PFSK-1 (cell line): ENCODE data around the gene NDST1.
A peak's percentile ranks its signal among the peaks of the same experiment; 100 is the strongest.

ENCODE experiments used
- FOXP2 ChIP-seq: optimal IDR thresholded peaks from 2 replicates; pipeline ENCODE3; 2011; ENCODE audit warnings: borderline replicate concordance, control low read depth, inconsistent platforms; ENCODE audit not compliant: insufficient read depth; ENCODE audit errors: extremely low read length, extremely low read depth
- POLR2AphosphoS5 ChIP-seq: IDR thresholded peaks from 2 replicates; pipeline ENCODE4 v1.6.1; 2012; ENCODE audit warnings: low read depth, mild to moderate bottlenecking, control low read depth, low read length, moderate library complexity
- SIN3A ChIP-seq: IDR thresholded peaks from 2 replicates; pipeline ENCODE4 v1.6.1; 2012; ENCODE audit warnings: mild to moderate bottlenecking, low read length, moderate library complexity, borderline replicate concordance; ENCODE audit not compliant: insufficient read depth
- TAF1 ChIP-seq: IDR thresholded peaks from 2 replicates; pipeline ENCODE4 v1.6.1; 2012; ENCODE audit warnings: low read length, control low read depth, borderline replicate concordance; ENCODE audit not compliant: insufficient read depth
- TF ChIP-seq, protein P1 (sequence below), 2 experiments: IDR thresholded peaks; 2 replicates each; pipeline versions ENCODE4 v1.6.1 to v1.8.0; 2011 to 2012; ENCODE audit warnings: low read depth in 2 of 2, low read length in 2 of 2, control low read depth in 1 of 2, inconsistent platforms in 1 of 2, mild to moderate bottlenecking in 1 of 2, moderate library complexity in 1 of 2; ENCODE audit not compliant: insufficient read depth in 1 of 2

The NDST1 gene

DNA sequence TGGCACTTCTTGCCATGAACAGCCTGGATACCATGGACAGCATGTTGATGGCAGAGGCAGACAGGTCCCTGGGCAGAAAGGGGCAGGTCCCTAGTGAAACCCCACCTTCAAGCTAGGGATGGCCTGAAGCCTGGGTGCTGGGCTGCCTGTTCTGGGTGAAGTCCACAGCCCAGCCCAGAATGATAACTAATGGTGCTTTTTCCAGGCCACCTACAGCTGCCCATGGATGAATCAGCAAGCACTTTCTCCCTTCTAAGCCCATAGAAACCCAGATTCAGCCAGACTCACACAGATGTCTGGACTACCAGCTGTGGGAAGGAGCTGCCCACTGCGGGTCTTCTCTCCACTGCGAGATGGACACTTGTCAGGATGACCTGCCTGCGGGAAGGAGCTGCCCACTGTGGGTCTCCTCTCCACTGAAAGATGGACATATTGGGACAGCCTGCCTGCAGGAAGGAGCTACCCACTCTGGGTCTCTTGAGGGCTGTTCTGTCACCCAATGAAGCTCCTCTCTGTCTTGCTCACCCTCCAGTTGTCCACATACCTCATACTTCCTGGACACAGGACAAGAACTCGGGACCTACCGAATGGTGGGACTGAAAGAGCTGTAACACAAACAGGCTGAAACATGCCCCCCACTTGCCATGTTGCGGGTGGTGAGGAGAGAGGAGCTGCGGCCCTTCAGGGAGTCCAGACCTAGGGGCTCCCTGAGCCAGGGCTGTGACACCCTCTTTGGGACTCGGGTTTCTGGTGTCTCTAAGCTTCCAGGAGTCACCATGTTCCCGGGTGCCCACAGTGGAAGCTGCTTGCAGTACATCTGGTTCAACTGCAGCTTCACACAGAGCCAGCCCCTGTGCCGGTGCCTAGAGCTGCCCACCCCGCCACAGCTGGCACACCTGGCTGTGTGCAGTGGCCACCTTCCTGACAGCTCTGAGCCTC, 71.8 kb downstream of the NDST1 start:
- no peak for TF ChIP-seq SIN3A
- TF ChIP-seq, protein P1, sequence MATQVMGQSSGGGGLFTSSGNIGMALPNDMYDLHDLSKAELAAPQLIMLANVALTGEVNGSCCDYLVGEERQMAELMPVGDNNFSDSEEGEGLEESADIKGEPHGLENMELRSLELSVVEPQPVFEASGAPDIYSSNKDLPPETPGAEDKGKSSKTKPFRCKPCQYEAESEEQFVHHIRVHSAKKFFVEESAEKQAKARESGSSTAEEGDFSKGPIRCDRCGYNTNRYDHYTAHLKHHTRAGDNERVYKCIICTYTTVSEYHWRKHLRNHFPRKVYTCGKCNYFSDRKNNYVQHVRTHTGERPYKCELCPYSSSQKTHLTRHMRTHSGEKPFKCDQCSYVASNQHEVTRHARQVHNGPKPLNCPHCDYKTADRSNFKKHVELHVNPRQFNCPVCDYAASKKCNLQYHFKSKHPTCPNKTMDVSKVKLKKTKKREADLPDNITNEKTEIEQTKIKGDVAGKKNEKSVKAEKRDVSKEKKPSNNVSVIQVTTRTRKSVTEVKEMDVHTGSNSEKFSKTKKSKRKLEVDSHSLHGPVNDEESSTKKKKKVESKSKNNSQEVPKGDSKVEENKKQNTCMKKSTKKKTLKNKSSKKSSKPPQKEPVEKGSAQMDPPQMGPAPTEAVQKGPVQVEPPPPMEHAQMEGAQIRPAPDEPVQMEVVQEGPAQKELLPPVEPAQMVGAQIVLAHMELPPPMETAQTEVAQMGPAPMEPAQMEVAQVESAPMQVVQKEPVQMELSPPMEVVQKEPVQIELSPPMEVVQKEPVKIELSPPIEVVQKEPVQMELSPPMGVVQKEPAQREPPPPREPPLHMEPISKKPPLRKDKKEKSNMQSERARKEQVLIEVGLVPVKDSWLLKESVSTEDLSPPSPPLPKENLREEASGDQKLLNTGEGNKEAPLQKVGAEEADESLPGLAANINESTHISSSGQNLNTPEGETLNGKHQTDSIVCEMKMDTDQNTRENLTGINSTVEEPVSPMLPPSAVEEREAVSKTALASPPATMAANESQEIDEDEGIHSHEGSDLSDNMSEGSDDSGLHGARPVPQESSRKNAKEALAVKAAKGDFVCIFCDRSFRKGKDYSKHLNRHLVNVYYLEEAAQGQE (IDR thresholded peaks at IDR 0.05; ENCODE audit: insufficient read depth in 1 of 2, low read depth in 2 of 2, low read length in 2 of 2) = peak; percentile 9 to 47; a peak in 1 of 4 replicates

DNA sequence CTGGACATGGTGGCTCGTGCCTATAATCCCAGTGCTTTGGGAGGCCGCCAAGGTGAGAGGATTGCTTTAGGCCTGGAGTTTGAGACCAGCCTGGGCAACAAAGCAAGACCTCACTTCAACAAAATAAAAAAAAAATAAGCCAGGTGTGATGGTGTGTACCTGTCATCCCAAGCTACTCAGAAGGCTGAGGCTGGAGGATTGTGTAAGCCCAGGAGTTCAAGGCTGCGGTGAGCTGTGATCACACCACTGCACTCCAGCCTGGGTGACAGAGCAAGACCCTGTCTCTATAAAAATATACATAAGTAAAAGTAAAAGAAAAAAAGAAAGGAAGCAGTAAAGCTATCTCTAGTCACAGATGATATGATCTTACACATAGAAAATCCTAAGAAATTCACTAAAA, 73.0 kb downstream of the NDST1 start:
- TF ChIP-seq SIN3A = no peak
- TF ChIP-seq POLR2AphosphoS5 = no peak
- TF ChIP-seq TAF1 = no peak
- TF ChIP-seq, protein P1 (IDR thresholded peaks at IDR 0.05; ENCODE audit: insufficient read depth in 1 of 2, low read depth in 2 of 2, low read length in 2 of 2) = no peak
- TF ChIP-seq FOXP2 = no peak

DNA sequence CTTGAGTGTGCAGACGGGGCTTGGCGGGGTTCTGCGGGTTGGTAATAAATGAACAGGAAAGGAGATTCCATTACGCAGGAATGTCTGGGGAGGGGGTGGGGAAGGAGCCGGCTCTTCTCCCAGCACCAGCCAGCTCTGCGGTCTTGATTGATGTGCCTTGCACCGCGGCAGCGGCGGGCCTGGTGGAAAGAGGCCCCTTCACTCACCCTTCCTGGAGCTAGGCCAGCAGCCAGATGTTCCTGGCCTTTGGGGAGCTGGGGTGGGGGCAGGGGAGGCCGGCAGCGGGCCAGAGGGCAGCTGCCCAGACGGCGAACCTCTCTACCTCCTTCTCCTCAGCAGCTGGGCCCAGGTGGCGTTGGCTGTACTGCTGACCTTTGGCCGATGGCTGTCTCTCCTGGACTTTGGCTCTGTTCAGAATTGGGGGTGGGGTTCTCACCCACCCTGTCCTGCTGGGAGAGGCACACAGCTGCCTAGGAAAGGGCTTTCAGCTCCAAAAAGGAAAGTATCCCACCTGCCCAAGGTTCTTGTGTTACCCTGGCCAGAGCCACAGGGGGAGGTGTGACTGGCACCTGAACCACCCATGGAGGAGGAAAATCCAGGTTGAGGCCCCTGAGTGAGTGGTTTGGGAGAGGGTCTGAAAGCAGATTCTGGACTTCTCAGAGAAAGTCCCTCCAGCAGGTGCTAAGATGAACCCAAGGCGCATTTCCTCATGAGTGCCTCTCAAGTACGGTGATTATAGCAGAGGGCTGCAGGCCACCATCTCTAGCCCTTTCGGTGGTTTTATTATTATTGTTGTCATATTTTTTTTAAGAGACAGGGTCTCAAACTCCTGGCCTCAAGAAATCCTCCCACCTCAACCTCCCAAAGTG, 74.5 kb downstream of the NDST1 start:
- no peak for TF ChIP-seq FOXP2
- no peak for TF ChIP-seq SIN3A
- TF ChIP-seq, protein P1 (IDR thresholded peaks at IDR 0.05; ENCODE audit: insufficient read depth in 1 of 2, low read depth in 2 of 2, low read length in 2 of 2) = no peak
- TF ChIP-seq TAF1 = no peak
- no peak for TF ChIP-seq POLR2AphosphoS5

DNA sequence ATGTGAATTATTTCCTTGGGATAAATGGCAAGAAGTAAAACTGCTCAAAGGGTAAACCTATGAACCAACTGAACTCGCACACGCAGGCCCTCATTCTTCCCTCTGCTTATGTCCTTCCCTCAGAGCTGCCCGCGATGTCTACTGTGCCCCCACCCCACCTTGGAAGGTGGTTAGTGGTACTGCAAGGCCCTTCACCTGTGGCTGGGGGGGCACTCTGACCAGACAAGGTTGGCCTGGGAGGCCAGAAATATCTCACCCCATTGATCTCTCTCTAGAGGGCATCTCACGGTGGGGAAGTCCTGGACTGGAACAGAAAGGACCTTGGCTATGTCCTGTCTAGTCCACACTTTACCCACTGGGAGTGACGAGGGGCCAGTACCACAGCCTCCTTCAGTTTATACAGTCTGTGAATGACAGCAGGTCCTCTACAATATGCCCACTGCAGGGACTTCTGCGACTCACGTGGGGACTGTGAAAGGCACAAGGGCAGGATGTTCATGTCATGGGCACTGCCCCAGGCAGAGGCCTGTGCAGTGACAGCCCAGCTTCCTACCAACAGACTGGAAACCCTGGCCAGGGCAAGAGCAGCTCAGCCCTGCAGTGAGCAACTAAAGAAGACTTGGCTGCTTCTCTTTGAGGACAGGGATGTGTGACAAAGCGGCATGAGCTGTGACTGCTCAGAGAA, 75.8 kb downstream of the NDST1 start:
- TF ChIP-seq SIN3A (no peak), TAF1 (no peak), POLR2AphosphoS5 (no peak), FOXP2 (no peak)
- TF ChIP-seq, protein P1 (IDR thresholded peaks at IDR 0.05; ENCODE audit: insufficient read depth in 1 of 2, low read depth in 2 of 2, low read length in 2 of 2) = no peak
